ENCODE data around the gene TRPM3. TPM values are rescaled to one million over a fixed set of nuclear protein-coding genes. Genes with fewer than 3 reads are reported as not detected.
"Not testable (repeated sequence)": the region's sequence is repeated elsewhere in the genome, so short reads cannot be mapped to it uniquely, and the experiment has no call there.

TRPM3 gene
- total RNA-seq, 4 donors from 2014 or later: 2.4 to 11.1 (median 5.6) TPM

GRCh38 chr9:70978085-70978484, 143.3 kb downstream of the TRPM3 start:
- no peaks in the 10 kb centered on the region for H3K36me3 ChIP-seq
- no peaks in the 10 kb centered on the region for H3K9me3 ChIP-seq
- no peaks in the 10 kb centered on the region for H3K27me3 ChIP-seq
- WGBS, 2 donors: 86 to 93% methylated on average over 3 of the region's 3 CpGs
- H3K27ac ChIP-seq: no peak overlapping the region
- H3K4me1 ChIP-seq: no peaks in the 10 kb centered on the region
- TF ChIP-seq CTCF (IDR thresholded peaks at IDR 0.05): no peak
- TF ChIP-seq POLR2A (IDR thresholded peaks at IDR 0.05): no peak
- no peak overlapping the region for H3K4me3 ChIP-seq (replicated peaks in 1 of 3)
- intact Hi-C loops (cut with DNase I): no loop called here
- DNase-seq: no peak

DNA sequence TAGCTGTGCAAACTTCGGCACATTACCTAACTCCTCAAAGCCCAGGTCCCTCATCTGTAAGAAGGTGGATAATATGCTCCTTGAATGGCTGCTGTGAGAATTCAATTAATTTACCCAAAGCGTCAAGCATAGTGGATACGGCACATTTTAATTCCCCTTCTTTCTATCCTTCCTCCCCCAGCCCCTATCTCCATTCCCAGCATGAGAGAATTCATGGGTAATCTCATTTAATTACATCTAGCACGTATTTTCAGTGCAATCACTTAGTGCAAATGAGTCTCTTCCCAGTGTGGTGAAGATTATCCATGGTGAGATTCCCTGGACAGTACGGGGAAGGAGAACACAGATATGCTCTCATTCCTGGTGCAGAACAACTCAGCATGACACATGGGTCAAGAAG, 145.6 kb downstream of the TRPM3 start:
- intact Hi-C loops (cut with DNase I): no loop called here
- no peak overlapping the region for H3K4me3 ChIP-seq (replicated peaks in 1 of 3)
- 87 to 90% methylated on average over 5 of the region's 5 CpGs for WGBS, 2 donors
- H3K4me1 ChIP-seq: no peaks in the 10 kb centered on the region
- TF ChIP-seq POLR2A (IDR thresholded peaks at IDR 0.05) (no peak), CTCF (IDR thresholded peaks at IDR 0.05) (no peak)
- H3K36me3 ChIP-seq: no peaks in the 10 kb centered on the region
- H3K9me3 ChIP-seq: no peaks in the 10 kb centered on the region
- no peak overlapping the region for H3K27ac ChIP-seq
- no peak for DNase-seq
- H3K27me3 ChIP-seq: no peaks in the 10 kb centered on the region

GRCh38 chr9:70971723-70972122, 149.7 kb downstream of the TRPM3 start:
- H3K4me1 ChIP-seq: no peaks in the 10 kb centered on the region
- 92 to 98% methylated on average over 1 of the region's 1 CpG for whole genome bisulfite sequencing, 2 donors
- TF ChIP-seq POLR2A (IDR thresholded peaks at IDR 0.05): no peak
- no peaks in the 10 kb centered on the region for H3K36me3 ChIP-seq
- no peak overlapping the region for H3K27ac ChIP-seq
- no peaks in the 10 kb centered on the region for H3K27me3 ChIP-seq
- intact Hi-C loops (cut with DNase I): no loop called here
- no peak for DNase-seq
- H3K4me3 ChIP-seq (replicated peaks in 1 of 3): no peak overlapping the region
- H3K9me3 ChIP-seq: no peaks in the 10 kb centered on the region

GRCh38 chr9:70966380-70966779, 155.0 kb downstream of the TRPM3 start:
- H3K4me3 ChIP-seq (replicated peaks in 1 of 3); H3K9me3 ChIP-seq; H3K4me1 ChIP-seq; DNase-seq; H3K27ac ChIP-seq; H3K36me3 ChIP-seq; H3K27me3 ChIP-seq; intact Hi-C loops (cut with DNase I): not testable (repeated sequence)
- WGBS, 2 donors: 92 to 95% methylated on average over 3 of the region's 3 CpGs

DNA sequence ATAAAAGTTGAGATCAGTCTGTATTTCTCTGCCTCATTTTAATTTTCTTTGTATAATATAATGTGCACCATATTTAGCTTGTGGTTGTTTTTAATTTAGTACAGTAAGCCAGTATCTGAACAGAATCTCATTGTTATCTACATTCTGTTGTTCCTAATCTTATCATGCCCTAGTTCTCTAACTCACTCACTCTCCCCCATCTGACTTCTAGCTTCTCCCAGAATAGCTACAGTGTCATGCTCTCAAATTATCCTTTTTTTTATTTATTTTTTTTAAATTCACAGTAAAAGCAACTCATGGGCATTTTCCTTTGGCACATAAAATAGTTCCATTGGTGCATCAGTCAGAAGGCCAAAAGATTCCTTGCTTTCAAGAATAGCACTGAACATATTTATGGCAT, 156.6 kb downstream of the TRPM3 start:
- TF ChIP-seq CTCF (IDR thresholded peaks at IDR 0.05) (no peak), POLR2A (IDR thresholded peaks at IDR 0.05) (no peak)
- intact Hi-C loops (cut with DNase I): no loop called here
- no peak for DNase-seq
- no peaks in the 10 kb centered on the region for H3K36me3 ChIP-seq
- peaks cover 5 to 8% of the 10 kb centered on the region in 2 donors for H3K4me1 ChIP-seq
- no peaks in the 10 kb centered on the region for H3K27me3 ChIP-seq
- H3K27ac ChIP-seq: no peak overlapping the region
- no peak overlapping the region for H3K4me3 ChIP-seq (replicated peaks in 1 of 3)
- H3K9me3 ChIP-seq: no peaks in the 10 kb centered on the region

DNA sequence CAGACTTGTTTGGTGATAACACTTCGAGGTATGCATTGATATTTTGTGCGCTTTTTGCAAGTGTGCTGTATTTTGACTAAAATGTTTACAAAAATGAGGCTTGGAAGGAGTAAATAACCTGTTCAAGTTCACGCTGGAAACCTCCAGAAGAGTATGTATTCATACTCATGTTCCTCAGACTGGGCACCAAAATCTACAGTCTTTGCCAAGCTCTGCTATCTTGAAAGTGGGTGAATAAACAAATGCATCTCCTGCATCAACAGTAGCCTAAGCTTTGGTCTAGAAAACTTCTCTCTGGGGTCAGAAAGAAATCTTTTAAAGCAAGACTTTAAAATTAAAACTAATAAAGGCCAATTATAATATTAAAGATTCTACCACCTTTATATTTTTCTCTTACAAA, 157.9 kb downstream of the TRPM3 start:
- 43 to 63% methylated on average over 3 of the region's 3 CpGs for WGBS, 2 donors
- no peaks in the 10 kb centered on the region for H3K9me3 ChIP-seq
- no peaks in the 10 kb centered on the region for H3K36me3 ChIP-seq
- intact Hi-C loops (cut with DNase I): no loop called here
- H3K4me3 ChIP-seq (replicated peaks in 1 of 3): no peak overlapping the region
- DNase-seq: no peak
- no peak overlapping the region for H3K27ac ChIP-seq
- no peak for TF ChIP-seq POLR2A (IDR thresholded peaks at IDR 0.05)
- TF ChIP-seq CTCF (IDR thresholded peaks at IDR 0.05): no peak
- no peaks in the 10 kb centered on the region for H3K27me3 ChIP-seq
- H3K4me1 ChIP-seq: peaks cover 5 to 8% of the 10 kb centered on the region in 2 donors
